Measurements from ENCODE around the gene RELN. TPM values are rescaled to one million over a fixed set of nuclear protein-coding genes. Genes with fewer than 3 reads are reported as not detected.

RELN gene
- total and polyA plus RNA-seq, 8 donors: 3.6 to 20.1 (median 15.3) TPM

- DNase-seq: no peak
- TF ChIP-seq, protein P1, sequence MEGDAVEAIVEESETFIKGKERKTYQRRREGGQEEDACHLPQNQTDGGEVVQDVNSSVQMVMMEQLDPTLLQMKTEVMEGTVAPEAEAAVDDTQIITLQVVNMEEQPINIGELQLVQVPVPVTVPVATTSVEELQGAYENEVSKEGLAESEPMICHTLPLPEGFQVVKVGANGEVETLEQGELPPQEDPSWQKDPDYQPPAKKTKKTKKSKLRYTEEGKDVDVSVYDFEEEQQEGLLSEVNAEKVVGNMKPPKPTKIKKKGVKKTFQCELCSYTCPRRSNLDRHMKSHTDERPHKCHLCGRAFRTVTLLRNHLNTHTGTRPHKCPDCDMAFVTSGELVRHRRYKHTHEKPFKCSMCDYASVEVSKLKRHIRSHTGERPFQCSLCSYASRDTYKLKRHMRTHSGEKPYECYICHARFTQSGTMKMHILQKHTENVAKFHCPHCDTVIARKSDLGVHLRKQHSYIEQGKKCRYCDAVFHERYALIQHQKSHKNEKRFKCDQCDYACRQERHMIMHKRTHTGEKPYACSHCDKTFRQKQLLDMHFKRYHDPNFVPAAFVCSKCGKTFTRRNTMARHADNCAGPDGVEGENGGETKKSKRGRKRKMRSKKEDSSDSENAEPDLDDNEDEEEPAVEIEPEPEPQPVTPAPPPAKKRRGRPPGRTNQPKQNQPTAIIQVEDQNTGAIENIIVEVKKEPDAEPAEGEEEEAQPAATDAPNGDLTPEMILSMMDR (IDR thresholded peaks at IDR 0.05): no peak
- no peaks in the 10 kb centered on the region for H3K4me1 ChIP-seq
- no peak overlapping the region for H3K27ac ChIP-seq
- H3K4me3 ChIP-seq: no peak overlapping the region
- H3K27me3 ChIP-seq: peaks cover 0 to 3% of the 10 kb centered on the region in 2 donors
- no peaks in the 10 kb centered on the region for H3K36me3 ChIP-seq
- no peak for ATAC-seq
- intact Hi-C loops (cut with DNase I): no loop called here
- H3K9me3 ChIP-seq: no peaks in the 10 kb centered on the region
Observed at GRCh38 chr7:103592187-103592586, 397.3 kb downstream of the RELN start.

DNA sequence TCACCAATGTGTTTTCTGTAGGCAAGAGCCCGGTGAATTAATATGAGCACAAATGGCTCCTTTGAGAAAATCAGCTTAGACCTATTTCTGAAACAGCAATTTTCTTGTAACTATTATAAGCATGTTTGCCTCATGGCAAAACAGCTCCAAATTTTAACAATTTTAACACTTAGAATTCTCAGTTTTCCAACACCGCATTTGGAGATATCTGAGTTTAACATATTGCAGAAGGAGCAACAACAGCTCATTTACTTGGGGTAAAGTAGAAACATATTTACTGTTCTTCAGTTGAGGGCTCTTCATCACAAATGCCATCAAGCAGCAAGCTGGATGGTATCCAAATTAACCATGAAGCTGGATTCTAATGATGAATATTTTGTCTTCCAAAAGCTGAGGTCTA, 409.4 kb downstream of the RELN start:
- no peaks in the 10 kb centered on the region for H3K9me3 ChIP-seq
- intact Hi-C loops (cut with DNase I): no loop called here
- no peak for ATAC-seq
- peaks cover 0 to 10% of the 10 kb centered on the region in 2 donors for H3K27me3 ChIP-seq
- no peak for DNase-seq
- H3K36me3 ChIP-seq: no peaks in the 10 kb centered on the region
- no peak overlapping the region for H3K27ac ChIP-seq
- no peaks in the 10 kb centered on the region for H3K4me1 ChIP-seq
- H3K4me3 ChIP-seq: no peak overlapping the region
- TF ChIP-seq, protein P1 (IDR thresholded peaks at IDR 0.05): no peak

DNA sequence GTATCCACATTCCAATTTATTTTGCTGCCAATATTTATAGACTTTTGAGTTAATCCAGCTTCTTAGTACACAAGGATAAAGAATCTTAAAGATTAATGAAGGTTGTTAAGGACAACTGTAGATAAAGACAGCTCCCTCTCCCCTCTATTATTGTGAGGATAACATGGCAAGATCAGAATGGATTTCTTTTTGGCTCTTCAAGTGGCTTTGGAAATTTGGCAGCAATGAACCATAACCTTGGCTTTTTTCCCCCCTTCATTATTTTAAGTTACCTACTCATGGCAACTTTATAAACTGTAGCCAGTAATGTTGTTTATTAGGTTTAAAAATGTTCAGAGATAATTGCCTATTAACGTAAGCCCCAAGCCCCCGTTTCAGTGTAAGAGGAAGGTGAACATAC, 412.4 kb downstream of the RELN start:
- peaks cover 0 to 10% of the 10 kb centered on the region in 2 donors for H3K27me3 ChIP-seq
- no peak overlapping the region for H3K27ac ChIP-seq
- H3K4me1 ChIP-seq: no peaks in the 10 kb centered on the region
- H3K9me3 ChIP-seq: no peaks in the 10 kb centered on the region
- H3K4me3 ChIP-seq: no peak overlapping the region
- DNase-seq (no peak), ATAC-seq (no peak)
- no peaks in the 10 kb centered on the region for H3K36me3 ChIP-seq
- TF ChIP-seq, protein P1 (IDR thresholded peaks at IDR 0.05): no peak
- intact Hi-C loops (cut with DNase I): no loop called here

- TF ChIP-seq, protein P1 (IDR thresholded peaks at IDR 0.05): no peak
- Histone ChIP-seq H3K27ac (no peak overlapping the region), H3K9me3 (no peaks in the 10 kb centered on the region), H3K4me3 (no peak overlapping the region), H3K27me3 (peaks cover 0 to 10% of the 10 kb centered on the region in 2 donors), H3K4me1 (no peaks in the 10 kb centered on the region), H3K36me3 (no peaks in the 10 kb centered on the region)
- ATAC-seq: no peak
- no peak for DNase-seq
- intact Hi-C loops (cut with DNase I): no loop called here
Observed at GRCh38 chr7:103576641-103577040, 412.8 kb downstream of the RELN start.

DNA sequence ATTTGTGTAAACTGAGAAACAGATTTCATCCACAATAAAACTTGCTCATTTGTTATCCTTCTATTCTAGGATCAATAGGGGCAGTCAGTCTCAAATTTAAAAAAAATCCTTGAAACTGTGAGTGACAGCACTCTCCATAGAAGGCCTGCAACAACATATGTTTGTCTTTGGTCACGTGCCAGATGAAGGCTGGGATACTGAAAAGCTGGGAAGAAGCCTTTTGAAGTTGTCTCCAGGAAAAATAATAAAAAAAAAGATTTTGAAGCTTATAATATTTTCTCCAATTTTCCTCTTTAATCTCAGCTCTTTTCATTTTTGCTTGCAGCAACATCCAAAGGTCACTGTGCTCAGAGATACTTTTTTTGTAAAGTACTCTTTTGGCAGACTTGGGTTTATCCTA, 414.9 kb downstream of the RELN start:
- Histone ChIP-seq H3K27me3 (peaks cover 0 to 10% of the 10 kb centered on the region in 2 donors), H3K27ac (no peak overlapping the region), H3K36me3 (no peaks in the 10 kb centered on the region), H3K4me3 (no peak overlapping the region), H3K4me1 (no peaks in the 10 kb centered on the region), H3K9me3 (no peaks in the 10 kb centered on the region)
- DNase-seq (no peak), ATAC-seq (no peak)
- intact Hi-C loops (cut with DNase I): no loop called here
- TF ChIP-seq, protein P1 (IDR thresholded peaks at IDR 0.05): no peak

Data from left lung (tissue), 10 donors.